ENCODE data around the gene ATP11A. TPM values are rescaled to one million over a fixed set of nuclear protein-coding genes. Genes with fewer than 3 reads are reported as not detected.

ATP11A gene
- total RNA-seq, 1 experiment from 2014 or later: 232 TPM

DNA sequence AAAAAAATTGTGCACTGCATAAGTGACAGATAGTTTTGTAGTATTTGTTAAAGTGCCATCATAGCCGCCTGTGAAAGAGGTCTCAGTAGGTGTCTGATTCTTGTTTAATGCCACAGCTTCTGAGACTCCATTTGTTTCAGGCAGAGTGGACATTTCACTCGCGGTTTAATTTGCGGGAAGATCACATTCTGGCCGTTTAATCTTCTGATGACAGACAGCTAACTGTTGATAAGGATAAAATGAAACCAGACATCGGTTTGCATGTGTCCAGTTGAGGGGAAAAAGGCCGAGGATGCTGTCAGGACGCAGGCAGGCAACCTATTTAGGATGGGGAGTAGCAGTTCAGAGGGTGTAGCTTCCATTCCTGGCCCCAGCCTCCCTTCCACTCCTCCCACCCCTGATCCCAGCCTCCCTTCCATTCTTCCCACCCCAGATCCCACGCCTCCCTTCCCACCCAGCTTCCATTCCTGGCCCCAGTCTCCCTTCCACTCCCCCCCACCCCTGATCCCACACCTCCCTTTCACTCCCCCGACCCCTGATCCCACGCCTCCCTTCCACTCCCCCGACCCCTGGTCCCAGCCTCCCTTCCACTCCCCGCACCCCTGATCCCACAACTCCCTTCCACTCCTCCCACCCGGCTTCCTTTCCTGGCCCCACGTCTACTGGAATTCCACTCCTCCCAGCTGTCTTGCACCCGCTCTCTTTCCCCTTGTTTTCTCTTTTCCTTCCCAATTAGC is 23.8 kb downstream of the ATP11A start:
- BruUV-seq (replicated peaks): no TSS peak
- H3K9me3 ChIP-seq: no peaks in the 10 kb centered on the region
- Mint-ChIP-seq H3K4me1 (ENCODE audit: low read depth, unreplicated experiment) (peaks cover 62% of the 10 kb centered on the region), H3K36me3 (ENCODE audit: insufficient read depth, unreplicated experiment) (peaks cover 66% of the 10 kb centered on the region), H3K27me3 (ENCODE audit: insufficient read depth, unreplicated experiment) (no peaks in the 10 kb centered on the region), H3K9me3 (ENCODE audit: unreplicated experiment) (no peaks in the 10 kb centered on the region), H3K27ac (ENCODE audit: unreplicated experiment) (peak overlapping the region; percentile 72), H3K4me3 (ENCODE audit: unreplicated experiment) (no peak overlapping the region)
- ChIA-PET POLR2A (no interaction called here), CTCF (no interaction called here)
- peak in 1 of 2 experiments; percentile 29 for DNase-seq
- H3K4me1 ChIP-seq: peaks cover 73% of the 10 kb centered on the region
- intact Hi-C loops (cut with micrococcal nuclease; ENCODE audit: unreplicated experiment): loop anchor here (10.0 kb wide), 1 partner anchor 161 kb away; no protein-coding TSS in a partner anchor
- TF ChIP-seq, protein P1, sequence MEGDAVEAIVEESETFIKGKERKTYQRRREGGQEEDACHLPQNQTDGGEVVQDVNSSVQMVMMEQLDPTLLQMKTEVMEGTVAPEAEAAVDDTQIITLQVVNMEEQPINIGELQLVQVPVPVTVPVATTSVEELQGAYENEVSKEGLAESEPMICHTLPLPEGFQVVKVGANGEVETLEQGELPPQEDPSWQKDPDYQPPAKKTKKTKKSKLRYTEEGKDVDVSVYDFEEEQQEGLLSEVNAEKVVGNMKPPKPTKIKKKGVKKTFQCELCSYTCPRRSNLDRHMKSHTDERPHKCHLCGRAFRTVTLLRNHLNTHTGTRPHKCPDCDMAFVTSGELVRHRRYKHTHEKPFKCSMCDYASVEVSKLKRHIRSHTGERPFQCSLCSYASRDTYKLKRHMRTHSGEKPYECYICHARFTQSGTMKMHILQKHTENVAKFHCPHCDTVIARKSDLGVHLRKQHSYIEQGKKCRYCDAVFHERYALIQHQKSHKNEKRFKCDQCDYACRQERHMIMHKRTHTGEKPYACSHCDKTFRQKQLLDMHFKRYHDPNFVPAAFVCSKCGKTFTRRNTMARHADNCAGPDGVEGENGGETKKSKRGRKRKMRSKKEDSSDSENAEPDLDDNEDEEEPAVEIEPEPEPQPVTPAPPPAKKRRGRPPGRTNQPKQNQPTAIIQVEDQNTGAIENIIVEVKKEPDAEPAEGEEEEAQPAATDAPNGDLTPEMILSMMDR (IDR thresholded peaks at IDR 0.05; ENCODE audit: insufficient read depth in 1 of 2, low read depth in 1 of 2, low read length in 1 of 2, severe bottlenecking in 1 of 2, unreplicated experiment in 1 of 2): no peak
- no peaks in the 10 kb centered on the region for H3K27me3 ChIP-seq (replicated peaks; ENCODE audit: control insufficient read depth, insufficient read depth, low read length)
- H3K36me3 ChIP-seq (ENCODE audit: control insufficient read depth, insufficient read depth, low read length): no peaks in the 10 kb centered on the region; the same call in 1 of the 2 replicates
- H3K4me3 ChIP-seq (ENCODE audit: low read depth, low read length): no peak overlapping the region

DNA sequence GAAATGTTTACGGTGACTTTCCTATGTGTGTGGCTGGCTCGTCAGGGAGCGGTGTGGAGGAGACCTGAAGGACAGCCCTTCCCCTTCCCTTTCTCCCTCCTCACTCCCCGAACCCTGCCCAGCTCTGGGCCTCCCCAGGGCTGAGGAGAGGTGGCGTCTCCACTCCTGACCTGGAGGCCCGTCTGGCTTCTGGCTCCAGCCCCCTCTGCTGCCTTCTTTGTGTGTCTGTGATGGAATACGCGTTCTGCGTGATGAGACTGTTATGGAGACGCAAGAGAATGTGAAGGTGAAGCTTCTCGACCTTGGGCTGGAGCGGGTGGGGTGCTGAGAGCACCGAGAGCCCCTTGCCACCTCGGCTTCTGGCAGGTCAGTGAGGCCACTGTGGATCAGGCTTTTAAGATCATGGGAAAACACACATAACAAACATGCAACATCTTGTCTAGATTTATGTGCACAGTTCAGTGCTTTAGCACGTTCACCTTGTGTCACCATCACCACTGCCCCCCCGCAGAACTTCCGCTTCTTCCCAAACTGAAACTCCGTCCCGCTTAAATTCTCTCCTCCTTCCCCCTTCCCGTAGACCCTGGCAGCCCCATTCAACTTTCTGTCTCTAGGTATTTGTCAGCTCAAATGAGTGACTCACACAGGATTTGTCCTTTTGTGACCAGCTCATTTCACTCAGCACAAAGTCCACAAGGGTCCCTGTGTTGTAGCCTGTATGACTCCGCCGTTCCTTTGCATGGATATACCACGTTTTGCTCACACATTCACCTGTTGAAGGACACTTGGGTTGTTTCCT is 24.7 kb downstream of the ATP11A start:
- H3K27me3 ChIP-seq (replicated peaks; ENCODE audit: control insufficient read depth, insufficient read depth, low read length): no peaks in the 10 kb centered on the region
- CTCF ChIA-PET: no interaction called here
- peak in 1 of 2 experiments; percentile 45 for DNase-seq
- no peaks in the 10 kb centered on the region for H3K27me3 Mint-ChIP-seq (ENCODE audit: insufficient read depth, unreplicated experiment)
- peaks cover 73% of the 10 kb centered on the region for H3K4me1 ChIP-seq
- intact Hi-C loops (cut with micrococcal nuclease; ENCODE audit: unreplicated experiment): loop anchor here (10.0 kb wide), 1 partner anchor 160 kb away; no protein-coding TSS in a partner anchor
- H3K36me3 Mint-ChIP-seq (ENCODE audit: insufficient read depth, unreplicated experiment): peaks cover 75% of the 10 kb centered on the region
- H3K27ac Mint-ChIP-seq (ENCODE audit: unreplicated experiment): peak overlapping the region; percentile 72
- no peaks in the 10 kb centered on the region for H3K9me3 Mint-ChIP-seq (ENCODE audit: unreplicated experiment)
- H3K4me3 ChIP-seq (ENCODE audit: low read depth, low read length): no peak overlapping the region
- peak overlapping the region; percentile 9 for H3K4me3 Mint-ChIP-seq (ENCODE audit: unreplicated experiment)
- no TSS peak for BruUV-seq (replicated peaks)
- POLR2A ChIA-PET: no interaction called here
- no peaks in the 10 kb centered on the region for H3K9me3 ChIP-seq
- peaks cover 62% of the 10 kb centered on the region for H3K4me1 Mint-ChIP-seq (ENCODE audit: low read depth, unreplicated experiment)
- H3K36me3 ChIP-seq (ENCODE audit: control insufficient read depth, insufficient read depth, low read length): no peaks in the 10 kb centered on the region; the same call in 1 of the 2 replicates
- TF ChIP-seq, protein P1 (IDR thresholded peaks at IDR 0.05; ENCODE audit: insufficient read depth in 1 of 2, low read depth in 1 of 2, low read length in 1 of 2, severe bottlenecking in 1 of 2, unreplicated experiment in 1 of 2): no peak

DNA sequence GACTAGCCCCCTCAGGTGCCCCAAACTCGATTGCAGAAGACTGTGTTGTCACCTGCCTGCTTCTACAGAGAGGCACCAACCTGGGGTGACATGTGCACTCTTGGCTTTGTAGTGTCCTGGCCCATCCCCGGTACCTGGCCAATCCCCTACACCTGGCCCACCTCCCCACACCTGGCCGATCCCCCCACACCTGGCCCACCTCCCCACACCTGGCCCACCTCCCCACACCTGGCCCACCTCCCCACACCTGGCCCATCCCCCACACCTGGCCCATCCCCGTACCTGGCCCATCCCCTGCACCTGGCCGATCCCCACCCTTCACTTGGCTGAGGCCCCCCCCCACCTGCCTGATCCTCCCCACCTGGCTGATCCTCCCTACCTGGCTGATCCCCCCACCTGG is 25.4 kb downstream of the ATP11A start:
- peaks cover 73% of the 10 kb centered on the region for H3K4me1 ChIP-seq
- H3K9me3 ChIP-seq: no peaks in the 10 kb centered on the region
- H3K27me3 Mint-ChIP-seq (ENCODE audit: insufficient read depth, unreplicated experiment): no peaks in the 10 kb centered on the region
- peaks cover 62% of the 10 kb centered on the region for H3K4me1 Mint-ChIP-seq (ENCODE audit: low read depth, unreplicated experiment)
- H3K27me3 ChIP-seq (replicated peaks; ENCODE audit: control insufficient read depth, insufficient read depth, low read length): no peaks in the 10 kb centered on the region
- no peak for DNase-seq
- CTCF ChIA-PET: no interaction called here
- TF ChIP-seq, protein P1 (IDR thresholded peaks at IDR 0.05; ENCODE audit: insufficient read depth in 1 of 2, low read depth in 1 of 2, low read length in 1 of 2, severe bottlenecking in 1 of 2, unreplicated experiment in 1 of 2): no peak
- no peaks in the 10 kb centered on the region for H3K9me3 Mint-ChIP-seq (ENCODE audit: unreplicated experiment)
- POLR2A ChIA-PET: no interaction called here
- H3K36me3 ChIP-seq (ENCODE audit: control insufficient read depth, insufficient read depth, low read length): no peaks in the 10 kb centered on the region; the same call in 1 of the 2 replicates
- no peak overlapping the region for H3K4me3 ChIP-seq (ENCODE audit: low read depth, low read length)
- BruUV-seq (replicated peaks): no TSS peak
- H3K36me3 Mint-ChIP-seq (ENCODE audit: insufficient read depth, unreplicated experiment): peaks cover 76% of the 10 kb centered on the region
- H3K27ac Mint-ChIP-seq (ENCODE audit: unreplicated experiment): peak overlapping the region; percentile 76
- intact Hi-C loops (cut with micrococcal nuclease; ENCODE audit: unreplicated experiment): loop anchor here (10.0 kb wide), 1 partner anchor 160 kb away; no protein-coding TSS in a partner anchor
- peak overlapping the region; percentile 27 for H3K4me3 Mint-ChIP-seq (ENCODE audit: unreplicated experiment)

Data from Caco-2 (cell line).